Suprapubic skin (tissue), 4 donors: ENCODE data around the gene HES5. TPM values are rescaled to one million over a fixed set of nuclear protein-coding genes. Genes with fewer than 3 reads are reported as not detected.

Experiments
- DNase-seq, 2 donors: peaks; one replicate each; pipeline ENCODE4 v3.0.0-alpha.2; 2019; ENCODE audit warnings: low spot score in 2 of 2
- H3K27ac ChIP-seq: fragments of 200-600 bp; sonication (generic); one replicate; pipeline ENCODE4 v1.5.1; 2019
- H3K27me3 ChIP-seq: fragments of 200-600 bp; sonication (generic); one replicate; pipeline ENCODE4 v1.5.1; 2019
- H3K36me3 ChIP-seq: fragments of 200-600 bp; sonication (generic); one replicate; pipeline ENCODE4 v1.5.1; 2019
- H3K4me1 ChIP-seq: fragments of 200-600 bp; sonication (generic); one replicate; pipeline ENCODE4 v1.5.1; 2019
- H3K4me3 ChIP-seq: fragments of 200-600 bp; sonication (generic); one replicate; pipeline ENCODE4 v1.5.1; 2019; ENCODE audit warnings: mild to moderate bottlenecking
- H3K9me3 ChIP-seq: fragments of 200-600 bp; sonication (generic); one replicate; pipeline ENCODE4 v1.5.1; 2019
- EP300 ChIP-seq: sonication (generic); formaldehyde crosslinking; IDR thresholded peaks from one replicate; pipeline ENCODE4 v1.6.1; 2017; ENCODE audit warnings: antibody characterized with exemption
- POLR2A ChIP-seq, 2 donors: fragments of 450-650 bp; IDR thresholded peaks; one replicate each; pipeline ENCODE4 v1.6.1; 2017; ENCODE audit warnings: antibody characterized with exemption in 2 of 2, mild to moderate bottlenecking in 2 of 2, moderate library complexity in 2 of 2
- POLR2AphosphoS5 ChIP-seq, 3 donors: sonication (generic); formaldehyde crosslinking; IDR thresholded peaks; one replicate each; pipeline ENCODE4 v1.6.1; 2017; ENCODE audit warnings: antibody characterized with exemption in 3 of 3
- WGBS: methylation state at CpG from one replicate; pipeline ENCODE4 v1.1.5; 2018; 5-methylcytosine and 5-hydroxymethylcytosine counted together
- total RNA-seq, 4 donors: library from RNA; depleted of rRNA; stranded (reverse); fragments of >200 nt; gene quantifications; one replicate each; pipeline ENCODE4 v1.1.0, GENCODE V29; 2016
- TF ChIP-seq, protein P1 (sequence below), 2 donors: fragments of 200-600 bp in 1 of 2; fragments of 450-650 bp in 1 of 2; sonication (generic) in 1 of 2; IDR thresholded peaks; one replicate each; pipeline ENCODE4 v1.5.1; 2016 to 2019; ENCODE audit warnings: antibody characterized with exemption in 2 of 2, mild to moderate bottlenecking in 1 of 2, moderate library complexity in 1 of 2

Gene HES5
- total RNA-seq, 4 donors from 2014 or later: 2.6 to 12.0 (median 5.9) TPM

DNA sequence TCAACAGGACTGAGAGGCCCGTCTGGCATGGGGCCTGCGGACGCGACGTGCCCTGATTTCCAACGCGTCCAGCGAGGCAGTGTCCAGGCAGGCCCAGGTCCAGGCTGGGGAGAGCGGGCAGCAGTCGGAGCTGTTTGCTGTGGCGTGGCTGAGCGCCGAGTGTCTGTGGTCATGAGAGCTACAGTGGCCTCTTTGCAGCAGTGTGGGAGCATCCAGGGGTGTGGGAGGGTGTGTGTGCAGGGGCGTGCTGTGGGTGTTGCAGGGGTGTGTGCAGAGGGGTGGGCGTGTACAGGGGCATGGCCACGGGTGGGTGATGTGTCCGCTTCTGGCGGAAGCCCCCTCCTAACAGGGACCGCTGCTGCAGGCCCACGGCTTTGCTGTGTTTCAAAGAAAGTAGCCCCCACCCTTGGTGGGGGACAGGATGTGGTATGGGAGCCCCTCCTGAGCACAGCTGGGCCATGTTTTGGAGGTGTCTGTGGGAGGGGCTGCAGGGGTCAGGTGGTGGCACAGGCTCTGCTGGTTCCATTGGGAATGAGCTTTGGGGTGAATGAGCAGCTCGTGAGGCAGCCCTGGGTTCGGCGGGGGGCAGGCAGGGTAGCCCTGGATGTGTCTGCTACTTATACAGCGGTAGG lies 36.3 kb downstream of the HES5 start:
- no peak overlapping the region for H3K27ac ChIP-seq
- no peak overlapping the region for H3K4me3 ChIP-seq
- TF ChIP-seq, protein P1, sequence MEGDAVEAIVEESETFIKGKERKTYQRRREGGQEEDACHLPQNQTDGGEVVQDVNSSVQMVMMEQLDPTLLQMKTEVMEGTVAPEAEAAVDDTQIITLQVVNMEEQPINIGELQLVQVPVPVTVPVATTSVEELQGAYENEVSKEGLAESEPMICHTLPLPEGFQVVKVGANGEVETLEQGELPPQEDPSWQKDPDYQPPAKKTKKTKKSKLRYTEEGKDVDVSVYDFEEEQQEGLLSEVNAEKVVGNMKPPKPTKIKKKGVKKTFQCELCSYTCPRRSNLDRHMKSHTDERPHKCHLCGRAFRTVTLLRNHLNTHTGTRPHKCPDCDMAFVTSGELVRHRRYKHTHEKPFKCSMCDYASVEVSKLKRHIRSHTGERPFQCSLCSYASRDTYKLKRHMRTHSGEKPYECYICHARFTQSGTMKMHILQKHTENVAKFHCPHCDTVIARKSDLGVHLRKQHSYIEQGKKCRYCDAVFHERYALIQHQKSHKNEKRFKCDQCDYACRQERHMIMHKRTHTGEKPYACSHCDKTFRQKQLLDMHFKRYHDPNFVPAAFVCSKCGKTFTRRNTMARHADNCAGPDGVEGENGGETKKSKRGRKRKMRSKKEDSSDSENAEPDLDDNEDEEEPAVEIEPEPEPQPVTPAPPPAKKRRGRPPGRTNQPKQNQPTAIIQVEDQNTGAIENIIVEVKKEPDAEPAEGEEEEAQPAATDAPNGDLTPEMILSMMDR (IDR thresholded peaks at IDR 0.05): no peak
- TF ChIP-seq EP300 (no peak), POLR2A (IDR thresholded peaks at IDR 0.05) (no peak), POLR2AphosphoS5 (IDR thresholded peaks at IDR 0.05) (no peak)
- H3K9me3 ChIP-seq: no peaks in the 10 kb centered on the region
- 68% methylated on average over 12 of the region's 24 CpGs for WGBS
- no peak for DNase-seq
- H3K36me3 ChIP-seq: peaks cover 31% of the 10 kb centered on the region
- peaks cover 19% of the 10 kb centered on the region for H3K27me3 ChIP-seq
- peaks cover 8% of the 10 kb centered on the region for H3K4me1 ChIP-seq

DNA sequence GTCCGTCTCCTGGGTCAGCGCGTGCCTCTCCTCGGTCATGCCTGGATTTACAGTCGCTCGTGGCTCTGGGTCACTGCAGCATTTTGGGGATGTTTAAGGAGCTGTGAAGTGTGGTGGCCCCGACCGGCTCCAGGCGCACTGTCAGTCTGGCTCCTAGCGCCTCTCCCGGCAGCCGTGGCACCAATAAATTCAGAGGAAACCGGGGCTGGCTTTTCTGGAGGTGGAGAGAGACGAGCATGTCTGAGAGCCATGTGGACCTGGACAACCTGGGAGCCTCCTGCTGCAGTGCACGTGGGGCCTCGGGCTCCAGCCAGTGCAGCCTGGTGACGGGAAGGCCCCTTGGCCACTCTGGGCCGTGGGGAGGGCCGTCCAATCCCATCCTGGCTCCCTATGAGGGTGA lies 36.8 kb downstream of the HES5 start:
- peaks cover 14% of the 10 kb centered on the region for H3K27me3 ChIP-seq
- H3K4me1 ChIP-seq: peaks cover 8% of the 10 kb centered on the region
- DNase-seq: no peak
- TF ChIP-seq, protein P1 (IDR thresholded peaks at IDR 0.05): no peak
- TF ChIP-seq EP300 (no peak), POLR2A (IDR thresholded peaks at IDR 0.05) (no peak), POLR2AphosphoS5 (IDR thresholded peaks at IDR 0.05) (no peak)
- H3K36me3 ChIP-seq: peaks cover 35% of the 10 kb centered on the region
- H3K9me3 ChIP-seq: no peaks in the 10 kb centered on the region
- no peak overlapping the region for H3K4me3 ChIP-seq
- no peak overlapping the region for H3K27ac ChIP-seq
- 63% methylated on average over 14 of the region's 19 CpGs for WGBS

DNA sequence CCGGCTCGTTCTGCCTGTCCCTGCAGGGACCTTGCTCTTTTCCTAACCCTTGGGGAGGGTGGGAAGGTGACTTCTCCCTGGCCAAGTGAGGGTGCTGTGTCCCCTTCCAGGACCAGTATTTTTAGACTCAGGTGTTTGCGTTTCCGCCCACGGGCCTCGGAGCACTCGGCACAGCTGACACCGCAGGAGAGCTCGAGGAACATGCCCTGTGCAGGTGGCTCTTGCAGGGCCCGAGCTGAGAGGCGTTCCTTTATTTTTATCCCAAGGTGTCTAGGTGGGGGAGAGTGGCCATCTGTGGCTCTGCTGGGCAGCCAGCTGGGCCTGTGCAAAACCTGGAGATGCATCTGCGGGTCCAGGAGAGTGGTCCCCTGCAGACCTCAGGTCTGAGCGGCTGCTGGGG lies 38.0 kb downstream of the HES5 start:
- WGBS: 68% methylated on average over 6 of the region's 13 CpGs
- TF ChIP-seq, protein P1 (IDR thresholded peaks at IDR 0.05): no peak
- TF ChIP-seq EP300 (no peak), POLR2A (IDR thresholded peaks at IDR 0.05) (no peak), POLR2AphosphoS5 (IDR thresholded peaks at IDR 0.05) (no peak)
- H3K27me3 ChIP-seq: peaks cover 14% of the 10 kb centered on the region
- peaks cover 8% of the 10 kb centered on the region for H3K4me1 ChIP-seq
- H3K36me3 ChIP-seq: peaks cover 45% of the 10 kb centered on the region
- DNase-seq: no peak
- no peak overlapping the region for H3K4me3 ChIP-seq
- no peak overlapping the region for H3K27ac ChIP-seq
- no peaks in the 10 kb centered on the region for H3K9me3 ChIP-seq

DNA sequence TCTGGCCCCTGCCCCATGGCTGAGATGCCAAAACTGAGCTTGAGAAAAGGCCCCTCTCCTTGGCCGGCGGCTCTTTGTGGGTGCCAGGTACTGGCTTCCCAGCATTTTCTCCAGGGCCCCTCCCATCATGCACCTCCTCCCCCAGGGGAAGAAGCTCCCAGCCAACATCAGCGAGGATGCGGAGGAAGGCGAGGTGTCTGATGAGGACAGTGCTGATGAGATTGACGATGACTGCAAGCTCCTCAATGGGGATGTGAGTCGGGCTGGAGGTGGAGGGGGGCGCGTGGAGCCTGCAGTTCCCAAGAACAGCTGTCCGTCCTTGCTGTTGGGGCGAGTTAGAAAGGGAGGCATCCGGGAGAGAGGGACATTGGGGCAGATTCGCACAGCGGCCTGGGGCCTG lies 40.4 kb downstream of the HES5 start:
- Histone ChIP-seq H3K4me1 (peaks cover 8% of the 10 kb centered on the region), H3K36me3 (peaks cover 56% of the 10 kb centered on the region), H3K27ac (no peak overlapping the region), H3K9me3 (no peaks in the 10 kb centered on the region), H3K4me3 (no peak overlapping the region), H3K27me3 (peaks cover 14% of the 10 kb centered on the region)
- no peak for TF ChIP-seq POLR2AphosphoS5 (IDR thresholded peaks at IDR 0.05)
- TF ChIP-seq, protein P1 (IDR thresholded peaks at IDR 0.05): no peak
- no peak for TF ChIP-seq EP300
- no peak for TF ChIP-seq POLR2A (IDR thresholded peaks at IDR 0.05)
- no peak for DNase-seq
- 86% methylated on average over 13 of the region's 14 CpGs for WGBS

DNA sequence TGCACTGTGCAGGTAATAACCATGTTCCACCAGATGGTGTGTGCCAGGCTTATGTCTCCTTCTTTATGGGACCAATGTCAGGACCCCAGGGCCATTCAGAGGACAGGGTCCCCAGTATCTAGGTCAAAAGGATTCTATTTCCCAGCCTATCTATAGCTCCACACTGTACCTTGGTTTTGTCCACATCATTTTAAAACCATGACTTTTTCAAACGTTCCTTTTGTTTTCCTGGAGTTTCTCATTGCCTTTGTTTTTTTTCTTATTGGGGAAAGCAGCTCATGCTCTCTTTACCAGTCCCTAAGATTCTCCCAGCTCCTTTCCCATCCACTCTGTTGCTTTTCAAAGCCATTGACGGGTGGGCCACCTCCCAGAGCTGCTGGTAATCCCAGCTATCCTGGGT lies 41.4 kb downstream of the HES5 start:
- H3K4me3 ChIP-seq: no peak overlapping the region
- TF ChIP-seq EP300: no peak
- TF ChIP-seq POLR2A (IDR thresholded peaks at IDR 0.05): no peak
- no peak for TF ChIP-seq POLR2AphosphoS5 (IDR thresholded peaks at IDR 0.05)
- TF ChIP-seq, protein P1 (IDR thresholded peaks at IDR 0.05): no peak
- no peaks in the 10 kb centered on the region for H3K9me3 ChIP-seq
- peaks cover 14% of the 10 kb centered on the region for H3K27me3 ChIP-seq
- 92% methylated on average over 2 of the region's 2 CpGs for WGBS
- peaks cover 3% of the 10 kb centered on the region for H3K4me1 ChIP-seq
- DNase-seq: no peak
- H3K27ac ChIP-seq: no peak overlapping the region
- peaks cover 56% of the 10 kb centered on the region for H3K36me3 ChIP-seq
